NCI-H2196 (cell line): ENCODE data around the gene ZBTB38.

ENCODE experiments used
- DNase-seq: peaks from one replicate; lab custom pipeline; 2025; ENCODE audit not compliant: unreplicated experiment; lab: John Stamatoyannopoulos, UW

ZBTB38 gene

GRCh38 chr3:141362736-141363135 is 5.6 kb upstream of the ZBTB38 start:
- DNase-seq = no peak

- no peak for DNase-seq
Observed at GRCh38 chr3:141365201-141365600, 3.1 kb upstream of the ZBTB38 start.

GRCh38 chr3:141366285-141367037 is 1.8 kb upstream of the ZBTB38 start:
- DNase-seq = no peak

GRCh38 chr3:141367038-141367730 is 1.1 kb upstream of the ZBTB38 start:
- DNase-seq = peak; percentile 37

- no peak for DNase-seq
Observed at GRCh38 chr3:141368925-141369794, 856 bp downstream of the ZBTB38 start.

GRCh38 chr3:141370065-141370533 is 1.8 kb downstream of the ZBTB38 start:
- DNase-seq = peak; percentile 26

- DNase-seq = no peak
Observed at GRCh38 chr3:141371882-141372281, 3.6 kb downstream of the ZBTB38 start.

GRCh38 chr3:141372656-141373055 is 4.4 kb downstream of the ZBTB38 start:
- no peak for DNase-seq

GRCh38 chr3:141373232-141373631 is 4.9 kb downstream of the ZBTB38 start:
- no peak for DNase-seq

- no peak for DNase-seq
Observed at GRCh38 chr3:141373768-141374526, 5.6 kb downstream of the ZBTB38 start.

GRCh38 chr3:141375381-141376301 is 7.3 kb downstream of the ZBTB38 start:
- DNase-seq = no peak

GRCh38 chr3:141377377-141377776 is 9.1 kb downstream of the ZBTB38 start:
- DNase-seq = no peak

GRCh38 chr3:141378556-141378955 is 10.3 kb downstream of the ZBTB38 start:
- no peak for DNase-seq

GRCh38 chr3:141379250-141379966 is 11.1 kb downstream of the ZBTB38 start:
- DNase-seq = no peak

- no peak for DNase-seq
Observed at GRCh38 chr3:141380279-141380678, 12.0 kb downstream of the ZBTB38 start.

GRCh38 chr3:141380987-141381386 is 12.7 kb downstream of the ZBTB38 start:
- DNase-seq = no peak

GRCh38 chr3:141382571-141382970 is 14.3 kb downstream of the ZBTB38 start:
- no peak for DNase-seq

GRCh38 chr3:141383555-141384129 is 15.3 kb downstream of the ZBTB38 start:
- no peak for DNase-seq

- DNase-seq = no peak
Observed at GRCh38 chr3:141384157-141384556, 15.9 kb downstream of the ZBTB38 start.
